ENCODE measurements around the gene APOA5.

DNA sequence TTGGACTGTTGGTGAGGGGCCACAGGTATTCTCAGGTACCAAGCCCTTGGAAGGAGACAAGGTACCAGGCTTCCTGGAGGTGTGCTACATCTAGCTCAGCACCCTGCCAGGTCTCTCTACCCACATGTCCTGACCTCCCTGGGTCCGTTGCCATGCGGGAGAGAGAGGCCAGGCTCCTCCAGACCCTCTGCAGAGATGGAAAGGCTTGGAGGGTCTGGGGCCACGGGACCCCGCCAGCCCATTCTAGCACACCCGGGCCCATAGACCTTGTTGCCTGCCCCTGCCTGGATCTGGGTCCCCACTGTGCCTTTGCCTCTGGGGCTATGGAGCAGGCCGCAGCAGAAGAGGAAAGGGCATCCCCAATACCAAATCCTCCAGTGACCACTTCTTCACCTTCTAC lies 35.8 kb upstream of the APOA5 start:
- TF ChIP-seq, protein P1, sequence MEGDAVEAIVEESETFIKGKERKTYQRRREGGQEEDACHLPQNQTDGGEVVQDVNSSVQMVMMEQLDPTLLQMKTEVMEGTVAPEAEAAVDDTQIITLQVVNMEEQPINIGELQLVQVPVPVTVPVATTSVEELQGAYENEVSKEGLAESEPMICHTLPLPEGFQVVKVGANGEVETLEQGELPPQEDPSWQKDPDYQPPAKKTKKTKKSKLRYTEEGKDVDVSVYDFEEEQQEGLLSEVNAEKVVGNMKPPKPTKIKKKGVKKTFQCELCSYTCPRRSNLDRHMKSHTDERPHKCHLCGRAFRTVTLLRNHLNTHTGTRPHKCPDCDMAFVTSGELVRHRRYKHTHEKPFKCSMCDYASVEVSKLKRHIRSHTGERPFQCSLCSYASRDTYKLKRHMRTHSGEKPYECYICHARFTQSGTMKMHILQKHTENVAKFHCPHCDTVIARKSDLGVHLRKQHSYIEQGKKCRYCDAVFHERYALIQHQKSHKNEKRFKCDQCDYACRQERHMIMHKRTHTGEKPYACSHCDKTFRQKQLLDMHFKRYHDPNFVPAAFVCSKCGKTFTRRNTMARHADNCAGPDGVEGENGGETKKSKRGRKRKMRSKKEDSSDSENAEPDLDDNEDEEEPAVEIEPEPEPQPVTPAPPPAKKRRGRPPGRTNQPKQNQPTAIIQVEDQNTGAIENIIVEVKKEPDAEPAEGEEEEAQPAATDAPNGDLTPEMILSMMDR (conservative IDR thresholded peaks at IDR 0.05): no peak
- TF ChIP-seq ZFX (IDR thresholded peaks at IDR 0.05): no peak

Measured in C4-2B (cell line).